Sigmoid colon (tissue), 7 donors: Measurements from ENCODE around the gene SDHAF2. TPM values are rescaled to one million over a fixed set of nuclear protein-coding genes. Genes with fewer than 3 reads are reported as not detected.
A peak's percentile ranks its signal among the peaks of the same experiment; 100 is the strongest.

ENCODE experiments used
- DNase-seq: peaks from one replicate; pipeline ENCODE4 v3.0.0-alpha.2; 2019
- H3K27ac ChIP-seq, 4 donors: fragments of 200-600 bp; sonication (generic); one replicate each; pipeline ENCODE4 v1.5.1; 2016 to 2019; ENCODE audit warnings: mild to moderate bottlenecking in 1 of 4
- H3K27me3 ChIP-seq, 3 donors: fragments of 200-600 bp; sonication (generic); one replicate each; pipeline ENCODE4 v1.5.1; 2019; ENCODE audit warnings: mild to moderate bottlenecking in 1 of 3
- H3K36me3 ChIP-seq, 4 donors: fragments of 200-600 bp; sonication (generic); one replicate each; pipeline ENCODE4 v1.5.1; 2016 to 2019
- H3K4me1 ChIP-seq, 4 donors: fragments of 200-600 bp; sonication (generic); one replicate each; pipeline ENCODE4 v1.5.1; 2017 to 2019
- H3K4me3 ChIP-seq, 4 donors: fragments of 200-600 bp; sonication (generic); one replicate each; pipeline ENCODE4 v1.5.1; 2017 to 2019; ENCODE audit warnings: mild to moderate bottlenecking in 2 of 4, moderate library complexity in 1 of 4
- H3K9me3 ChIP-seq, 4 donors: fragments of 200-600 bp in 3 of 4; sonication (generic) in 3 of 4; one replicate each; pipeline versions ENCODE4 v1.5.1 to v1.6.1; 2013 to 2019
- CTCF ChIP-seq, 4 experiments: fragments of 450-650 bp in 3 of 4; fragments of 200-600 bp in 1 of 4; IDR thresholded peaks; one replicate each; pipeline ENCODE4 v1.5.1; 2016 to 2019; ENCODE audit warnings: antibody characterized with exemption in 4 of 4, mild to moderate bottlenecking in 3 of 4, moderate library complexity in 2 of 4
- EP300 ChIP-seq, 4 donors: sonication (generic); formaldehyde crosslinking; IDR thresholded peaks; one replicate each; pipeline ENCODE4 v1.6.1; 2017; ENCODE audit warnings: antibody characterized with exemption in 4 of 4
- POLR2A ChIP-seq, 2 donors: fragments of 450-650 bp; IDR thresholded peaks; one replicate each; pipeline ENCODE4 v1.6.1; 2016; ENCODE audit warnings: antibody characterized with exemption in 2 of 2, mild to moderate bottlenecking in 2 of 2, moderate library complexity in 2 of 2
- POLR2AphosphoS5 ChIP-seq, 4 donors: sonication (generic); formaldehyde crosslinking; IDR thresholded peaks; one replicate each; pipeline ENCODE4 v1.6.1; 2017; ENCODE audit warnings: antibody characterized with exemption in 4 of 4
- WGBS, 2 donors: extraction: QIAGEN DNeasy Blood & Tissue Kit; methylation state at CpG; one replicate each; pipeline ENCODE4 v1.1.7; 2013; 5-methylcytosine and 5-hydroxymethylcytosine counted together
- intact Hi-C: fragments of 100-400 bp; cut with DNase I; formaldehyde crosslinking; loops from one replicate; pipeline ENCODE4 v1.15.1; 2023
- polyA plus RNA-seq, 3 donors: library from polyadenylated mRNA; stranded (reverse); fragments of 200-250 nt; gene quantifications; one replicate each; pipeline ENCODE4 v1.2.3, GENCODE V29; 2013
- total RNA-seq, 4 donors: library from RNA; depleted of rRNA; stranded (reverse); fragments of >200 nt; gene quantifications; one replicate each; pipeline ENCODE4 v1.1.0, GENCODE V29; 2016
- donor health status: healthy with polysubstance abuse.
- donor health status: Bipolar disorder and iron deficiency.
- donor health status: healthy.

Gene SDHAF2
- total and polyA plus RNA-seq, 7 donors, result 27.3 to 97.3 (median 61.7) TPM

GRCh38 chr11:61404641-61405040 lies 25.3 kb upstream of the SDHAF2 start:
- WGBS, 2 donors, result 89 to 90% methylated on average over 4 of the region's 4 CpGs
- H3K4me3 ChIP-seq, result no peak overlapping the region
- H3K36me3 ChIP-seq, result peaks cover 26 to 100% (median 55%) of the 10 kb centered on the region in 4 donors
- TF ChIP-seq EP300 (IDR thresholded peaks at IDR 0.05), result no peak
- TF ChIP-seq POLR2AphosphoS5 (IDR thresholded peaks at IDR 0.05), result no peak
- no peaks in the 10 kb centered on the region for H3K4me1 ChIP-seq
- peak overlapping the region in 1 of 4 donors; percentile 41 for H3K27ac ChIP-seq
- intact Hi-C loops, result no loop called here
- H3K27me3 ChIP-seq, result no peaks in the 10 kb centered on the region
- H3K9me3 ChIP-seq, result no peaks in the 10 kb centered on the region
- no peak for DNase-seq

- no peaks in the 10 kb centered on the region for H3K27me3 ChIP-seq
- intact Hi-C loops, result no loop called here
- no peak for DNase-seq
- H3K9me3 ChIP-seq, result no peaks in the 10 kb centered on the region
- TF ChIP-seq POLR2AphosphoS5 (IDR thresholded peaks at IDR 0.05), result no peak
- no peak for TF ChIP-seq CTCF (IDR thresholded peaks at IDR 0.05)
- no peak for TF ChIP-seq POLR2A (IDR thresholded peaks at IDR 0.05)
- TF ChIP-seq EP300 (IDR thresholded peaks at IDR 0.05), result no peak
- no peaks in the 10 kb centered on the region for H3K4me1 ChIP-seq
- whole genome bisulfite sequencing, 2 donors, result 90 to 94% methylated on average over 2 of the region's 2 CpGs
- H3K36me3 ChIP-seq, result peaks cover 31 to 100% (median 70%) of the 10 kb centered on the region in 4 donors
- peak overlapping the region in 3 of 4 donors; percentile 28 to 49 (median 47) for H3K27ac ChIP-seq
- no peak overlapping the region for H3K4me3 ChIP-seq
These were observed 23.9 kb upstream of the SDHAF2 start for GRCh38 chr11:61406067-61406466.

GRCh38 chr11:61406991-61407728 lies 22.8 kb upstream of the SDHAF2 start:
- H3K27me3 ChIP-seq, result no peaks in the 10 kb centered on the region
- H3K9me3 ChIP-seq, result no peaks in the 10 kb centered on the region
- no peak for DNase-seq
- intact Hi-C loops, result no loop called here
- peaks cover 41 to 100% (median 81%) of the 10 kb centered on the region in 4 donors for H3K36me3 ChIP-seq
- WGBS, 2 donors, result 95 to 97% methylated on average over 5 of the region's 5 CpGs
- no peaks in the 10 kb centered on the region for H3K4me1 ChIP-seq
- H3K4me3 ChIP-seq, result no peak overlapping the region
- peak overlapping the region in 3 of 4 donors; percentile 28 to 49 (median 47) for H3K27ac ChIP-seq
- TF ChIP-seq CTCF (IDR thresholded peaks at IDR 0.05) (no peak), EP300 (IDR thresholded peaks at IDR 0.05) (no peak), POLR2A (IDR thresholded peaks at IDR 0.05) (no peak), POLR2AphosphoS5 (IDR thresholded peaks at IDR 0.05) (no peak)

GRCh38 chr11:61411589-61411988 lies 18.3 kb upstream of the SDHAF2 start:
- Histone ChIP-seq H3K27ac (no peak overlapping the region), H3K9me3 (no peaks in the 10 kb centered on the region), H3K4me1 (no peaks in the 10 kb centered on the region), H3K36me3 (peaks cover 63 to 100% (median 89%) of the 10 kb centered on the region in 4 donors), H3K4me3 (no peak overlapping the region), H3K27me3 (no peaks in the 10 kb centered on the region)
- WGBS, 2 donors, result 82 to 83% methylated on average over 9 of the region's 9 CpGs
- TF ChIP-seq CTCF (IDR thresholded peaks at IDR 0.05), result no peak
- no peak for TF ChIP-seq POLR2A (IDR thresholded peaks at IDR 0.05)
- no peak for TF ChIP-seq EP300 (IDR thresholded peaks at IDR 0.05)
- no peak for TF ChIP-seq POLR2AphosphoS5 (IDR thresholded peaks at IDR 0.05)
- DNase-seq, result no peak
- intact Hi-C loops, result no loop called here

GRCh38 chr11:61413496-61413895 lies 16.4 kb upstream of the SDHAF2 start:
- Histone ChIP-seq H3K27ac (no peak overlapping the region), H3K4me1 (no peaks in the 10 kb centered on the region), H3K9me3 (no peaks in the 10 kb centered on the region), H3K4me3 (no peak overlapping the region), H3K27me3 (no peaks in the 10 kb centered on the region), H3K36me3 (peaks cover 60 to 100% (median 86%) of the 10 kb centered on the region in 4 donors)
- intact Hi-C loops, result no loop called here
- TF ChIP-seq EP300 (IDR thresholded peaks at IDR 0.05), result no peak
- TF ChIP-seq CTCF (IDR thresholded peaks at IDR 0.05), result no peak
- no peak for TF ChIP-seq POLR2A (IDR thresholded peaks at IDR 0.05)
- no peak for TF ChIP-seq POLR2AphosphoS5 (IDR thresholded peaks at IDR 0.05)
- 65 to 80% methylated on average over 3 of the region's 3 CpGs for WGBS, 2 donors
- DNase-seq, result no peak
